Suprapubic skin (tissue), 4 donors: ENCODE results near the gene MOCS3. TPM values are rescaled to one million over a fixed set of nuclear protein-coding genes. Genes with fewer than 3 reads are reported as not detected.
A peak's percentile ranks its signal among the peaks of the same experiment; 100 is the strongest.

Source experiments
- DNase-seq, 2 donors: peaks; one replicate each; pipeline ENCODE4 v3.0.0-alpha.2; 2019; ENCODE audit warnings: low spot score in 2 of 2
- H3K27ac ChIP-seq: fragments of 200-600 bp; sonication (generic); one replicate; pipeline ENCODE4 v1.5.1; 2019
- H3K27me3 ChIP-seq: fragments of 200-600 bp; sonication (generic); one replicate; pipeline ENCODE4 v1.5.1; 2019
- H3K36me3 ChIP-seq: fragments of 200-600 bp; sonication (generic); one replicate; pipeline ENCODE4 v1.5.1; 2019
- H3K4me1 ChIP-seq: fragments of 200-600 bp; sonication (generic); one replicate; pipeline ENCODE4 v1.5.1; 2019
- H3K4me3 ChIP-seq: fragments of 200-600 bp; sonication (generic); one replicate; pipeline ENCODE4 v1.5.1; 2019; ENCODE audit warnings: mild to moderate bottlenecking
- H3K9me3 ChIP-seq: fragments of 200-600 bp; sonication (generic); one replicate; pipeline ENCODE4 v1.5.1; 2019
- EP300 ChIP-seq: sonication (generic); formaldehyde crosslinking; IDR thresholded peaks from one replicate; pipeline ENCODE4 v1.6.1; 2017; ENCODE audit warnings: antibody characterized with exemption
- POLR2A ChIP-seq, 2 donors: fragments of 450-650 bp; IDR thresholded peaks; one replicate each; pipeline ENCODE4 v1.6.1; 2017; ENCODE audit warnings: antibody characterized with exemption in 2 of 2, mild to moderate bottlenecking in 2 of 2, moderate library complexity in 2 of 2
- POLR2AphosphoS5 ChIP-seq, 3 donors: sonication (generic); formaldehyde crosslinking; IDR thresholded peaks; one replicate each; pipeline ENCODE4 v1.6.1; 2017; ENCODE audit warnings: antibody characterized with exemption in 3 of 3
- WGBS: methylation state at CpG from one replicate; pipeline ENCODE4 v1.1.5; 2018; 5-methylcytosine and 5-hydroxymethylcytosine counted together
- total RNA-seq, 4 donors: library from RNA; depleted of rRNA; stranded (reverse); fragments of >200 nt; gene quantifications; one replicate each; pipeline ENCODE4 v1.1.0, GENCODE V29; 2016
- TF ChIP-seq, protein P1 (sequence below), 2 donors: fragments of 200-600 bp in 1 of 2; fragments of 450-650 bp in 1 of 2; sonication (generic) in 1 of 2; IDR thresholded peaks; one replicate each; pipeline ENCODE4 v1.5.1; 2016 to 2019; ENCODE audit warnings: antibody characterized with exemption in 2 of 2, mild to moderate bottlenecking in 1 of 2, moderate library complexity in 1 of 2

MOCS3 gene
- total RNA-seq, 4 donors from 2014 or later: 4.5 to 7.4 (median 6.5) TPM

DNA sequence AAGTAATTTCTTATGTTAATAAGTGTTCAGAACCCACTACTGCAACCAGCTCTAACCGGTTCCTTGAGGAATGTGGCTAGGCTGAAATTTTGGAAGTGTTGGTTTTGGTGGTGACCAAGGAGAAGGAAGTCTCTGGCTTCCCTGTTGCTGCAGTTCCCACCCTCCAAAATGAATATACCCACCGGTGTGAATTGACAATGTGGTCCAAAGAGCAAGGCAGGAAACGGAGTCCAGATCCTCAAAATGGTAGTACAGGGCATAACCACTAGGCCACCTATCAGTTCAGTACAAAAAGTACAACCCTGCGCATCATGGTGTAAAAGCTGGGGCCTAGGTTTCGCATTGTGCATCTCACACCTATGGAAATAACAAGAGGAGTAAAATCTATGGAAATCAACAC is 30.1 kb upstream of the MOCS3 start:
- Histone ChIP-seq H3K4me1 (peaks cover 63% of the 10 kb centered on the region), H3K9me3 (no peaks in the 10 kb centered on the region), H3K27me3 (no peaks in the 10 kb centered on the region), H3K27ac (no peak overlapping the region), H3K4me3 (peak overlapping the region; percentile 93), H3K36me3 (peaks cover 4% of the 10 kb centered on the region)
- DNase-seq: no peak
- 63% methylated on average over 5 of the region's 5 CpGs for WGBS
- TF ChIP-seq EP300 (no peak), POLR2AphosphoS5 (IDR thresholded peaks at IDR 0.05) (no peak), POLR2A (IDR thresholded peaks at IDR 0.05) (no peak)
- TF ChIP-seq, protein P1, sequence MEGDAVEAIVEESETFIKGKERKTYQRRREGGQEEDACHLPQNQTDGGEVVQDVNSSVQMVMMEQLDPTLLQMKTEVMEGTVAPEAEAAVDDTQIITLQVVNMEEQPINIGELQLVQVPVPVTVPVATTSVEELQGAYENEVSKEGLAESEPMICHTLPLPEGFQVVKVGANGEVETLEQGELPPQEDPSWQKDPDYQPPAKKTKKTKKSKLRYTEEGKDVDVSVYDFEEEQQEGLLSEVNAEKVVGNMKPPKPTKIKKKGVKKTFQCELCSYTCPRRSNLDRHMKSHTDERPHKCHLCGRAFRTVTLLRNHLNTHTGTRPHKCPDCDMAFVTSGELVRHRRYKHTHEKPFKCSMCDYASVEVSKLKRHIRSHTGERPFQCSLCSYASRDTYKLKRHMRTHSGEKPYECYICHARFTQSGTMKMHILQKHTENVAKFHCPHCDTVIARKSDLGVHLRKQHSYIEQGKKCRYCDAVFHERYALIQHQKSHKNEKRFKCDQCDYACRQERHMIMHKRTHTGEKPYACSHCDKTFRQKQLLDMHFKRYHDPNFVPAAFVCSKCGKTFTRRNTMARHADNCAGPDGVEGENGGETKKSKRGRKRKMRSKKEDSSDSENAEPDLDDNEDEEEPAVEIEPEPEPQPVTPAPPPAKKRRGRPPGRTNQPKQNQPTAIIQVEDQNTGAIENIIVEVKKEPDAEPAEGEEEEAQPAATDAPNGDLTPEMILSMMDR (IDR thresholded peaks at IDR 0.05): no peak

- H3K4me1 ChIP-seq: peaks cover 55% of the 10 kb centered on the region
These were observed 29.1 kb upstream of the MOCS3 start for GRCh38 chr20:50929299-50930138.

GRCh38 chr20:50930139-50930975 is 28.3 kb upstream of the MOCS3 start:
- WGBS: under 1% methylated on average over 10 of the region's 79 CpGs
- TF ChIP-seq POLR2AphosphoS5 (IDR thresholded peaks at IDR 0.05) (no peak), POLR2A (IDR thresholded peaks at IDR 0.05) (no peak), EP300 (no peak)
- TF ChIP-seq, protein P1 (IDR thresholded peaks at IDR 0.05): no peak
- Histone ChIP-seq H3K9me3 (no peaks in the 10 kb centered on the region), H3K27me3 (no peaks in the 10 kb centered on the region), H3K4me3 (peak overlapping the region; percentile 93), H3K4me1 (peaks cover 49% of the 10 kb centered on the region), H3K27ac (peak overlapping the region; percentile 100), H3K36me3 (peaks cover 20% of the 10 kb centered on the region)
- DNase-seq: peak in 1 of 2 donors; percentile 69

More at GRCh38 chr20:50929299-50930138, 29.1 kb upstream of the MOCS3 start:
- no peaks in the 10 kb centered on the region for H3K27me3 ChIP-seq
- peak; percentile 92 to 95 for DNase-seq
- H3K36me3 ChIP-seq: peaks cover 13% of the 10 kb centered on the region
- 9% methylated on average over 13 of the region's 13 CpGs for WGBS
- peak overlapping the region; percentile 100 for H3K27ac ChIP-seq
- no peaks in the 10 kb centered on the region for H3K9me3 ChIP-seq
- H3K4me3 ChIP-seq: peak overlapping the region; percentile 93
- TF ChIP-seq POLR2A (IDR thresholded peaks at IDR 0.05) (no peak), POLR2AphosphoS5 (IDR thresholded peaks at IDR 0.05) (peak in 2 of 3 donors; percentile 27 to 39)
- TF ChIP-seq, protein P1 (IDR thresholded peaks at IDR 0.05): peak; percentile 70 to 90

GRCh38 chr20:50930976-50931305 is 27.7 kb upstream of the MOCS3 start:
- no peak for DNase-seq
- H3K36me3 ChIP-seq: peaks cover 26% of the 10 kb centered on the region
- no peak for TF ChIP-seq POLR2A (IDR thresholded peaks at IDR 0.05)
- no peak for TF ChIP-seq POLR2AphosphoS5 (IDR thresholded peaks at IDR 0.05)
- TF ChIP-seq, protein P1 (IDR thresholded peaks at IDR 0.05): no peak
- no peak for TF ChIP-seq EP300
- no peaks in the 10 kb centered on the region for H3K9me3 ChIP-seq
- no CpG with 5 or more reads among the region's 45 CpGs for WGBS
- H3K4me1 ChIP-seq: peaks cover 44% of the 10 kb centered on the region
- H3K4me3 ChIP-seq: peak overlapping the region; percentile 93
- no peaks in the 10 kb centered on the region for H3K27me3 ChIP-seq
- peak overlapping the region; percentile 100 for H3K27ac ChIP-seq
